Measurements from ENCODE around the gene JAM2. TPM values are rescaled to one million over a fixed set of nuclear protein-coding genes. Genes with fewer than 3 reads are reported as not detected.

Gene JAM2
- total RNA-seq, 1 experiment from 2014 or later, result 0.15 TPM

DNA sequence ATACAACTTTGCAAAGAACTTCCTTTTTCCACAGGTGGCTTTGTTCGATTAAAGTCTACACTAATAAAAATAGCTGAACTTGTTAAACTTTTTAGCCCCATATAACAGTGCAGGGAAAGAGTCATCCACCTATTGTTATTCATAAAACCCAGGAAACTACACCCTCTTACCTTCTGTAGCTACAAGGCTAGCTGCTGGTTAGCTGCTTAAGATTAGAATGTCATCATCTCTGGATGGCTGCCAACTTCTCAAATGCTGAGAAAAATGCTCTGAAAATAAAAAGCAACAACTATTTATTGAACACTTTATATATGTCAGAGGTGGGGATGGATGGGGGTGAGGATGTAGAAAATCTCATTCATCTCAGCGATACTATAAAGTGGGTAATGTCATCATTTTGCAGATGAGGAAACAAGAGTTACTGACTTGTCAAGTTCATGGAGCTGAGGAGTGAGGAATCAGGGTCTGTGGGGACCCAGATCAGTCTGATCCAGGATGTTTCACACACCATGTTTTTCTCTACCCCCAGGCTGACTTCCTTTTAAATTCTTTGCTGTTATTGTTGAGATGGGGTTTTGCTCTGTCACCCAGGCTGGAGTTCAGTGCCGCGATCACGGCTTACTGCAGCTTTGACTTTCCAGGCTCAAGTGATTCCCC lies 78.6 kb downstream of the JAM2 start:
- no peak overlapping the region for H3K27ac ChIP-seq (ENCODE audit: low read depth, low read length)
- H3K4me2 ChIP-seq (ENCODE audit: low read length), result no peak overlapping the region
- no peaks in the 10 kb centered on the region for H3K27me3 ChIP-seq (ENCODE audit: insufficient read depth, low read length)
- H3K4me1 ChIP-seq (ENCODE audit: control insufficient read depth in 1 of 2, insufficient read depth in 2 of 2, low read length in 2 of 2), result no peaks in the 10 kb centered on the region
- no peak overlapping the region for H2AFZ ChIP-seq (ENCODE audit: low read depth, low read length, poor library complexity, severe bottlenecking)
- H3K79me2 ChIP-seq (ENCODE audit: insufficient read depth, low read length), result no peaks in the 10 kb centered on the region
- ChIA-PET RAD21 (ENCODE audit: low non-redundant PET in 1 of 2, low total read pairs in 2 of 2, uncharacterized antibody in 2 of 2, unreplicated experiment in 2 of 2) (no interaction called here), POLR2A (no interaction called here), CTCF (interaction anchor here (1.9 kb wide), 1 partner anchor 9 kb away, joined by 10 read pairs; no protein-coding TSS in a partner anchor)
- no peak overlapping the region for H3K9ac ChIP-seq (ENCODE audit: low read length)
- H3K9me2 ChIP-seq (ENCODE audit: insufficient read depth), result no peaks in the 10 kb centered on the region
- peaks cover under 1 to 4% of the 10 kb centered on the region in 2 experiments; a peak in 2 of 4 replicates for H3K36me3 ChIP-seq (ENCODE audit: control insufficient read depth in 1 of 2, insufficient read depth in 2 of 2, low read length in 2 of 2)
- TF ChIP-seq YY1 (IDR thresholded peaks at IDR 0.05; ENCODE audit: extremely low read depth, insufficient replicate concordance, low read depth, low read length) (no peak), CBX3 (IDR thresholded peaks at IDR 0.05; ENCODE audit: low read depth) (no peak), RAD21 (IDR thresholded peaks at IDR 0.05; ENCODE audit: low read depth) (no peak), SRF (IDR thresholded peaks at IDR 0.05; ENCODE audit: low read depth) (no peak), JUND (IDR thresholded peaks at IDR 0.05) (no peak), SP1 (IDR thresholded peaks at IDR 0.05; ENCODE audit: low read depth) (no peak), ZNF274 (IDR thresholded peaks at IDR 0.05; ENCODE audit: low read depth, low read length) (no peak), TCF7L2 (IDR thresholded peaks at IDR 0.05; ENCODE audit: borderline replicate concordance, extremely low read depth, insufficient read depth, insufficient read length) (no peak), ZFX (IDR thresholded peaks at IDR 0.05) (no peak), EGR1 (IDR thresholded peaks at IDR 0.05; ENCODE audit: low read depth) (no peak), EZH2phosphoT487 (IDR thresholded peaks at IDR 0.05; ENCODE audit: borderline replicate concordance) (no peak), SIN3A (IDR thresholded peaks at IDR 0.05; ENCODE audit: low read depth) (no peak), FOSL1 (IDR thresholded peaks at IDR 0.05; ENCODE audit: low read depth) (no peak), POLR2AphosphoS5 (IDR thresholded peaks at IDR 0.05; ENCODE audit: low read depth, low read length) (no peak)
- TF ChIP-seq, protein P1, sequence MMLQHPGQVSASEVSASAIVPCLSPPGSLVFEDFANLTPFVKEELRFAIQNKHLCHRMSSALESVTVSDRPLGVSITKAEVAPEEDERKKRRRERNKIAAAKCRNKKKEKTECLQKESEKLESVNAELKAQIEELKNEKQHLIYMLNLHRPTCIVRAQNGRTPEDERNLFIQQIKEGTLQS (IDR thresholded peaks at IDR 0.05), result no peak
- TF ChIP-seq, protein P2, sequence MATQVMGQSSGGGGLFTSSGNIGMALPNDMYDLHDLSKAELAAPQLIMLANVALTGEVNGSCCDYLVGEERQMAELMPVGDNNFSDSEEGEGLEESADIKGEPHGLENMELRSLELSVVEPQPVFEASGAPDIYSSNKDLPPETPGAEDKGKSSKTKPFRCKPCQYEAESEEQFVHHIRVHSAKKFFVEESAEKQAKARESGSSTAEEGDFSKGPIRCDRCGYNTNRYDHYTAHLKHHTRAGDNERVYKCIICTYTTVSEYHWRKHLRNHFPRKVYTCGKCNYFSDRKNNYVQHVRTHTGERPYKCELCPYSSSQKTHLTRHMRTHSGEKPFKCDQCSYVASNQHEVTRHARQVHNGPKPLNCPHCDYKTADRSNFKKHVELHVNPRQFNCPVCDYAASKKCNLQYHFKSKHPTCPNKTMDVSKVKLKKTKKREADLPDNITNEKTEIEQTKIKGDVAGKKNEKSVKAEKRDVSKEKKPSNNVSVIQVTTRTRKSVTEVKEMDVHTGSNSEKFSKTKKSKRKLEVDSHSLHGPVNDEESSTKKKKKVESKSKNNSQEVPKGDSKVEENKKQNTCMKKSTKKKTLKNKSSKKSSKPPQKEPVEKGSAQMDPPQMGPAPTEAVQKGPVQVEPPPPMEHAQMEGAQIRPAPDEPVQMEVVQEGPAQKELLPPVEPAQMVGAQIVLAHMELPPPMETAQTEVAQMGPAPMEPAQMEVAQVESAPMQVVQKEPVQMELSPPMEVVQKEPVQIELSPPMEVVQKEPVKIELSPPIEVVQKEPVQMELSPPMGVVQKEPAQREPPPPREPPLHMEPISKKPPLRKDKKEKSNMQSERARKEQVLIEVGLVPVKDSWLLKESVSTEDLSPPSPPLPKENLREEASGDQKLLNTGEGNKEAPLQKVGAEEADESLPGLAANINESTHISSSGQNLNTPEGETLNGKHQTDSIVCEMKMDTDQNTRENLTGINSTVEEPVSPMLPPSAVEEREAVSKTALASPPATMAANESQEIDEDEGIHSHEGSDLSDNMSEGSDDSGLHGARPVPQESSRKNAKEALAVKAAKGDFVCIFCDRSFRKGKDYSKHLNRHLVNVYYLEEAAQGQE (IDR thresholded peaks at IDR 0.05; ENCODE audit: low read depth), result no peak
- TF ChIP-seq, protein P3, sequence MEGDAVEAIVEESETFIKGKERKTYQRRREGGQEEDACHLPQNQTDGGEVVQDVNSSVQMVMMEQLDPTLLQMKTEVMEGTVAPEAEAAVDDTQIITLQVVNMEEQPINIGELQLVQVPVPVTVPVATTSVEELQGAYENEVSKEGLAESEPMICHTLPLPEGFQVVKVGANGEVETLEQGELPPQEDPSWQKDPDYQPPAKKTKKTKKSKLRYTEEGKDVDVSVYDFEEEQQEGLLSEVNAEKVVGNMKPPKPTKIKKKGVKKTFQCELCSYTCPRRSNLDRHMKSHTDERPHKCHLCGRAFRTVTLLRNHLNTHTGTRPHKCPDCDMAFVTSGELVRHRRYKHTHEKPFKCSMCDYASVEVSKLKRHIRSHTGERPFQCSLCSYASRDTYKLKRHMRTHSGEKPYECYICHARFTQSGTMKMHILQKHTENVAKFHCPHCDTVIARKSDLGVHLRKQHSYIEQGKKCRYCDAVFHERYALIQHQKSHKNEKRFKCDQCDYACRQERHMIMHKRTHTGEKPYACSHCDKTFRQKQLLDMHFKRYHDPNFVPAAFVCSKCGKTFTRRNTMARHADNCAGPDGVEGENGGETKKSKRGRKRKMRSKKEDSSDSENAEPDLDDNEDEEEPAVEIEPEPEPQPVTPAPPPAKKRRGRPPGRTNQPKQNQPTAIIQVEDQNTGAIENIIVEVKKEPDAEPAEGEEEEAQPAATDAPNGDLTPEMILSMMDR (IDR thresholded peaks at IDR 0.05 in 2 of 3, conservative IDR thresholded peaks at IDR 0.05 in 1 of 3; ENCODE audit: borderline replicate concordance in 1 of 3, insufficient read depth in 1 of 3, low read depth in 2 of 3, low read length in 2 of 3), result no peak
- TF ChIP-seq, protein P4, sequence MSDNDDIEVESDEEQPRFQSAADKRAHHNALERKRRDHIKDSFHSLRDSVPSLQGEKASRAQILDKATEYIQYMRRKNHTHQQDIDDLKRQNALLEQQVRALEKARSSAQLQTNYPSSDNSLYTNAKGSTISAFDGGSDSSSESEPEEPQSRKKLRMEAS (IDR thresholded peaks at IDR 0.05), result no peak
- intact Hi-C loops (cut with micrococcal nuclease), result no loop called here
- H4K20me1 ChIP-seq (ENCODE audit: insufficient read depth), result no peaks in the 10 kb centered on the region
- ATAC-seq, result no peak
- H3K9me3 ChIP-seq (ENCODE audit: control insufficient read depth in 1 of 2, insufficient read depth in 1 of 2, low read depth in 1 of 2, low read length in 2 of 2), result no peaks in the 10 kb centered on the region
- no peak overlapping the region for H3K4me3 ChIP-seq (replicated peaks in 1 of 2; ENCODE audit: low read depth in 1 of 2, low read length in 2 of 2)
- DNase-seq (ENCODE audit: low read depth, low spot score), result no peak
- no TSS peak for BruUV-seq (replicated peaks)

Measured in HCT116 (cell line).